HG02571 (cell line): ENCODE results near the gene DLL3.

Experiments used
- ATAC-seq: cut with Tn5 transposase; IDR thresholded peaks from one replicate; pipeline ENCODE4 v1.9.1; 2021; ENCODE audit warnings: mild to moderate bottlenecking, moderate library complexity; ENCODE audit not compliant: unreplicated experiment

DLL3 gene

DNA sequence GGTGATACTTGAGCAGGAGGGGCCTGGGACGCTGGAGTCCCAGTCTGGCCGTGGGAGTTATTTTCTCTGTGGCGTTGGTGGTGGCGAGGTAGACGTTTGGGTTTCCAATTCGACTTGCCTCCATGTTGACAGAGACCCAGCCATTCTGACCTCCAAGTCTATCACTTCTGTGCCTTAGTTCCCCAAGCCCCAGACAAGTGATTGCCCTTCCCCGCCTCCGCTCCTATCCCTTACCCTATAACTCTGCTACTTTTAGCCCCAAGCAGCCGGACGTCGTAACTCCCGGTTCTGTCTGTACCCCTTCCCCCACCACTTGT, 17.6 kb upstream of the DLL3 start:
- ATAC-seq, result no peak

DNA sequence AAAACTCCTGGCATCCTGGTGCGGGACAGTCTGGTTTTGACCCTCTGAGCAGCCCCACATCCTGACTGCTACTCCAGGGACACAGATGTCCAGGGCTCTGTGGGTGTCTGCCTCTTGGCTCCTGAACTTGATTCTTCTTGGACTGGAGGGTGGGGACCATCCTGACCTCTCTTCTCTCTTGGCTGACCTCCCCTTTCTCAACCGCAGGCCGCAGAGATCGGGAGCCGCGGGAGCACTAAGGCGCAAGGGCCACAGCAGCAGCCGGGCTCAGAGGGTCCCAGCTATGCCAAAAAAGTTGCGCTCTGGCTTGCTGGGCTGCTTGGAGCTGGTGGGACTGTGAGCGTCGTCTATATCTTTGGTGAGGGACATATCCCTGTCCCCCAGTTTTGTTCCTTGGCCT, 17.1 kb upstream of the DLL3 start:
- ATAC-seq, result no peak

DNA sequence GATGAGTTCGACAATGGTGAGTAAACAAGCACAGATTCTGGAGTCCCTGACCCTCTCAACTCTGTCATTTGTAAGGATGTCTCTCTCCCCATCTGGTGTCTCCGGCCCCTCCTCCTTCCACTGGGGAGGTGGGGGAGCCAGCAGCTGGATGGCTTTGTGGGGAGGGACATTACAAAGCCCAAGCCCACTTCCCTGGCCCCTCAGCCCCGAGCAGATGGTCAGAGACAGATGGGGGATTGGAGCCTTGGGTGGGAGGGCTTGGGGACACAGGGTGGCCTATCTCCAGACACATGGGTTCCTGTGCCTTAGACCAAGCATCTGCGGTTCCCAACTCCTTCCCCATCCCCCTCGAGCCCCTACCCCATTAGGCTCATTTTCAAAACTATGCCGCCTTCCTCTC, 15.6 kb upstream of the DLL3 start:
- no peak for ATAC-seq

DNA sequence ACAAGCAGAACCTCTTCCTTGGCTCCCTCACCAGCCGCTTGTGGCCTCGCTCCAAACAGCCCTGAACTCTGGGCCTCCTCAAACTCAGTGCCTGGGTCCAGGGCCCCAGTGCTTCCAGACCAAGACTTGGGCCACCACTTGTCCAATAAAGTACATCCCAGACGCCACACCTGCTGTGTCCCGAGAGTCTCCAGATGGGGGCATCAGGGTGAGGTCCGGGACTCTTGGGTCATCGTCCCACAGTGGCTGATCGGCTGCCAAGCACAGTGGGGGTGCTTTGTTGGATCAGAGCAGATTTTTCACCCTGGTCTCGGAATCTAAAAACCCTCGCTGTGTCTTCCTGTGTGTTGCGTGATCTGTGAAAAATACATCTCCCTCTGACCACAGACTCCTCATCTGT, 9.0 kb upstream of the DLL3 start:
- no peak for ATAC-seq

DNA sequence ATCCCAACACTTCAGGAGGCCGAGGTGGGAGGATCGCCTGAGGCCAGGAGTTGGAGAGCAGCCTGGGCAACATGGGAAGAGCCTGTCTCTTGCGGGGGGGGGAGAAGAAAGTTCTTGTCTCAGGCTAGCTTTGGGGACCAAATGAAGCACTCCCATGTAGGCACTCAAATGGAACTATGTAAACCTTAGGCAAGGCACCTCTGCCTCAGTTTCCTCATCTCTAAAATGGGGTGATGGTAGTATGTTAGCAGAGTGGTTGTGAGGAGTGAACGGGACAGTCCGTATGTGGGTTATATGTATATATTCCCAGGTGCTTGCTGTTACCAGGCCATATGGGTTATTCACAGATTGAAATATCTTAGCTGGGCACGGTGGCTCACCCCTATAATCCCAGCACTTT, 6.5 kb upstream of the DLL3 start:
- no peak for ATAC-seq

DNA sequence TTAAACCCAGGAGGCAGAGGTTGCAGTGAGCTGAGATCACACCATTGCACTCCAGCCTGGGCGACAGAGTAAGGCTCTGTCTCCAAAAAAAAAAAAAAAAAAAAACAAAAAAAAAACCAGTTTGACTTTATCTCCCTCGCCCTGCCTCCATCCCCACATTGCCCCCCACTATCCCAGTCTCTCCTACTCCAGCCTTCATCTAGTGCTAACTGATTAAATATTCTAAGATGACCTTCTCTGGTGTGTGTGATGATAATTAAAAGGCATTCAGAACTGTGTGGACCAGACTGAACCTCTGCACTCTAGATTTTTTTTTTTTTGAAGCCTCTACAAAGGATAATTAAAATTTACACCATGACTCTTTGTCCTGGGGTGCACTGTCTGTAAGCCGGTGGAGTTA, 6.0 kb upstream of the DLL3 start:
- no peak for ATAC-seq

DNA sequence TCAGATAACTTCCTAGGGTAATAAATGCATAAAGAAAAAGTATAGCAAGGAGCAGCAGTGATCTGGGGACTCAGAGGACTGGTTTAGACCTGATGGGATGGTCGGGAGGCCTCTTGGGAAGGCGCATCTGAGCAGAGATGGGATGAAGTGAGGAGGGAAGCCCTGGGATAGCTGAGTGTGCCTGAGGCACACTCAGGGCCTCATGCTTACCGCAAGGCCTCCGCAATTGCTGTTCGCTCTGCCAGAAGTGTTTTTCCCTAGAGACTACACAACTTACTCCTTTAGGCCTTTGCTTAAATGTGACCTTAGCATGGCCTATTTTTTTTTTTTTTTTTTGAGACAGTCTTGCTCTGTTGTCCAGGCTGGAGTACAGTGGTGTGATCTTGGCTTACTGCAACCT, 4.1 kb upstream of the DLL3 start:
- no peak for ATAC-seq

DNA sequence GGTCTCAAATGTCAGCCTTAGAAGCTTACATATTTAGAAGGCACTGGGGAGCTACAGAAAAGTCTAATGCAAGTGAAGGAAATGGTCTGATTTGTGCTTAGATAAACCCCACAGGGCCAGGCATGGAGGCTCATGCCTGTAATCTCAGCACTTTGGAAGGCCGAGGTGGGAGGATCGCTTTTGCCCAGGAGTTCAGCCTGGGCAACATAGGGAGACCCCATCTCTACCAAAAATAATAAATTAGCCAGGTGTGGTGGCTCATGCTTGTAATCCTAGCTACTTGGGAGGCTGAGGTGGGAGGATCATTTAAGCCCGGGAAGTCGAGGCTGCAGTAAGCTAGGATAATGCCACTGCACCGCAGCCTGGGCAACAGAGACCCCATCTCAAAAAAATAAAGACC, 2.7 kb upstream of the DLL3 start:
- ATAC-seq, result no peak

DNA sequence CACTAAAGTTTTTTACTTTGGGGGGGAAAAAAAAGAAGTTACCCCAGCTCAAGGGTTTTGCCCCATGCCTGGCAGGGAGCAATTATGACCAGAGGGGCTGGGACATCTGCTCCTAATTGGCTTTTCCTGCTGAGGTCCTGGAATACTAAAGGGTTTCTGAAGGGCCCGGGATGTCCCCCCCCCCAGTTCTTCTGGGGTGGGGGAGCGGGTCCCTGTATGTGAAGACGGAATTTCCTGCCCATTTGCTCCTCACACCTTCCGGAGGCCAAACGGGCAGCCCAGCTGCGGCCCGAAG, 1.1 kb upstream of the DLL3 start:
- ATAC-seq, result no peak

DNA sequence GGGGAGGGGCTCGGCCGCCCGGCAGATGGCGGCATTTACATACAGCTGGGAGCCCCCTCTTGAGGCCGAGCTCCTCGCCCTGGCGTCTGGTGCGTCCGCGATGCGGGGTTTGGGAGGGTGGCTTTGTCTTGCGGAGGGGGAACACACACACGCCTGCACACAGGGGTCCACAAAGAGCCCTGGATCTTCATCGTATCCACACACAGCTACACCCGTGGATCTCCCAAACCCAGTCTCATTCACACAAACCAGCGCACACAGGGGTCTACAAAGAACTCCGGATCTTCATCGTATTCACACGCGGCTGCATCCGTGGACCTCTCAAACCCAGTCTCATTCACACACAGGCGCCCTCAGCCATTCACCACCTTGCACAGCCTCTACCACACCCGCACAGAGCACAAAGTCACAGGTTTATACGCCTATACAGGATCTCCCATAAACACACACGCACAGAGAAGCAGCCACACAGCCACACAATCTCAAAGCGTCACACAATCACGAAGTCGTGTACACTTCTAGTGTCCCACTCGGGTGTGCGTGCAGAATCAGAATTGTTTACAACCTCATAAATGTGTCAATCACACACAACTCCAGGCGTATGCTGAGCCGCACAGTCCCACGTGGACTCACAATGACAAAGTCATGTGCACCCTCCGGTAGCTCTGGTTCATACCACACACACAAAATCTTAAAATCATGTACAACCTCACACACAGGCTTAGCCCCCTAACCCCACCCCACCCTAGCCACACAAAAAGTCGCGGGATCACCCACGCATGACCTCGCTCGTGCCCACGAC, 550 bp upstream of the DLL3 start:
- ATAC-seq, result no peak

DNA sequence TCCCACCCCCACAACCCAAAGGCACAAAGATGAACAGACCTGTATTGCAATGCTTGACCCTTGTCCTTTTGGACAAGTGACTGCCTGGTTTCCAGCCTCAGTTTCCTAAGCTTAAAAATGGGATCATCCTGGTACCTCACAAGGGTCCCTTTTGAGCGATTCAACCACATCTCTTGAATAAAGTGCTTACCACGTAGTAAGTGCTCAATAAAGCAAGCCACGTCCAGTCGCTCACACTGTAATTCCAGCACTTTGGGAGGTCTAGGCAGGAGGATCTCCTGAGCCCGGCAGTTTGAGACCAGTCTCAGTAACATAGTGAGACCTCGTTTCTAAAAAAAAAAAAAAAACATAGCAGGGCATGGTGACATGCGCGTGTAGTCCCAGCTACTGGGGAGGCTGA, 1.2 kb downstream of the DLL3 start:
- no peak for ATAC-seq

DNA sequence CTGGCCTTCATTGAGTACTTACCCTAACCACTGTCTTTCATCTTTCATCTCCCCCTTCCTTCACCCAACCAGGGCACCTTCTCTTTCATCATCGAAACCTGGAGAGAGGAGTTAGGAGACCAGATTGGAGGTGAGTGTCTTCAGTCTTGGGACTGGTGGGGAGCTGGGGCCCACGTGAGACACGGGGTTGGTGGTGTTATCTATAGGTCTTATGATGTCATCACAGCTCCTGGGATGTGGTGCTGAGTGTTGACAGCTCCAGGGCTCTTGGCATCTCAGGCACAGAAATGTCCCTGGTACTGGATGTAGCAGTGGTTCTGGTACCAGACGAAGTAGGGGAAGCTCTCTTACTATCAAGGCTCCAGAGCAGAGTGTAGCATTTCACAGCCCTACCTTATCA, 1.8 kb downstream of the DLL3 start:
- no peak for ATAC-seq

DNA sequence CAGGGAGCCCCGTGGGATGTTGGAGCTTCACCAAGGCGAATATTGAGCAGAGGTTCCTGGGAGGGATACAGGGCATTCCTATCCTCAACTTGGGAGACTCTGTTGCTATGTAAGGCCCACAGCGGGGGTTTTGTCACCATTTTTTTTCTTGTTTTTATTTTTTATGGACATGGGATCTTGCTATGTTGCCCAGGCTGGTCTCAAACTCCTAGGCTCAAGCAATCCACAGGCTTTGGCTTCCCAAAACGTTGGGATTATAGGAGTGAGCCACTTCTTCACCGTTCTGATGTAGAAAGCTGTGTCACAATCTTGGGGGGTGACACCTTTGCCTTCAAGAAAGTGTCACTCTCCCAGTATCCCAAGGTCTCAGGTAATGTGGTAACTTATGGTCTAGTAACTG, 2.6 kb downstream of the DLL3 start:
- ATAC-seq, result no peak

DNA sequence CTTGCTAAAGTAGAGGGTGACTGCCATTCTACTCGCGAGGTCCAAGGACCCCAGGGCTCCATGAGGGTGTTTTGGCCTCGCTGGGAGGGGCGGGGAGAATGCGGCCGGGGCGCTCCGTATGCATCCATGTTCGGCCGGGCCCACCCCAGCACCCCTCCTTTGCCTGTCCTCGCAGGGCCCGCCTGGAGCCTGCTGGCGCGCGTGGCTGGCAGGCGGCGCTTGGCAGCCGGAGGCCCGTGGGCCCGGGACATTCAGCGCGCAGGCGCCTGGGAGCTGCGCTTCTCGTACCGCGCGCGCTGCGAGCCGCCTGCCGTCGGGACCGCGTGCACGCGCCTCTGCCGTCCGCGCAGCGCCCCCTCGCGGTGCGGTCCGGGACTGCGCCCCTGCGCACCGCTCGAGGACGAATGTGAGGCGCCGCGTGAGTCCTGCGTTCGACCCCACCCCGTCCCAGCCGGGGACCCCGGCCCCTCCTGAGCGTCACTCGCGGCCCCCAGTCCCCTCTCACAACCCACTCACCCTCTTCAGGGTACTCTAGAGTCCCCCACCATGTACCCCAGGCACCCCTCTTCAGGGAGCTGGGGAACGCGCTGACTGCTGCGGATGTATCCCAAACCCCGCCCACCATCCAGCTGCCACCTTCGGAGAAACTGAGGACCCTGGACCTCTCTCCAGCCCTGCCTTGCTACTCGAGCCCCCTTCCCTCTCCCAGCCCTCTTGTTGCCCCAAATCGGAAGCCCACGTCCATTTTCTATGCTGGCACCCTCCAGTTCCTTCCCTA, 4.1 kb downstream of the DLL3 start:
- no peak for ATAC-seq

DNA sequence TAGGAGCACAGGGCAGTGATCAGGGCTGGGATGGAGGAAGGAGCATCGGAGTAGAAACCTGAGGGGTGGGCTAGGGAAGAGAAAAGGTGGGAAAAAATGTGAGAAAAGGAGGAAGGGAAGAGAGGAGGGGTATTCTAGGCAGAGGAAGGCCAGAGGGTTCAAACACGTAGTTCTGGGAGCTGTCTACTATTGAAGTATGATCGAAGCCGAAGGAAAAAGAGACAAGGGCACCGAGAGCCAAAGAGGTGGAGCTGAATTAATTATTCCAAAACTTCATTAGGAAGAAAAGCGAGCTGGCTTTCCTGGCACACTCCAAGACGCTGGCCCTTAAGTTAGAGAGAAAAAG, 7.8 kb downstream of the DLL3 start:
- no peak for ATAC-seq

DNA sequence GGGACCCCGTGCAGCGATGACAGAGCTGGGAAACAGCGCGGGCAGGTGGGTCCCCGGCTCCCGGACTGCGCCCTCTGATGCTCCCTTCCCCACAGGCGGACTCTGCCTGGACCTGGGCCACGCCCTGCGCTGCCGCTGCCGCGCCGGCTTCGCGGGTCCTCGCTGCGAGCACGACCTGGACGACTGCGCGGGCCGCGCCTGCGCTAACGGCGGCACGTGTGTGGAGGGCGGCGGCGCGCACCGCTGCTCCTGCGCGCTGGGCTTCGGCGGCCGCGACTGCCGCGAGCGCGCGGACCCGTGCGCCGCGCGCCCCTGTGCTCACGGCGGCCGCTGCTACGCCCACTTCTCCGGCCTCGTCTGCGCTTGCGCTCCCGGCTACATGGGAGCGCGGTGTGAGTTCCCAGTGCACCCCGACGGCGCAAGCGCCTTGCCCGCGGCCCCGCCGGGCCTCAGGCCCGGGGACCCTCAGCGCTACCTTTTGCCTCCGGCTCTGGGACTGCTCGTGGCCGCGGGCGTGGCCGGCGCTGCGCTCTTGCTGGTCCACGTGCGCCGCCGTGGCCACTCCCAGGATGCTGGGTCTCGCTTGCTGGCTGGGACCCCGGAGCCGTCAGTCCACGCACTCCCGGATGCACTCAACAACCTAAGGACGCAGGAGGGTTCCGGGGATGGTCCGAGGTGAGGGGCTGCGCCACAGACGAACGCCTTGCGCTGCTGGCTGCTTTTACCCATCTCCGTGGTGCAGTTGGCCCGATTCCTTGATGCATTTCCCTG, 8.4 kb downstream of the DLL3 start:
- ATAC-seq, result no peak

DNA sequence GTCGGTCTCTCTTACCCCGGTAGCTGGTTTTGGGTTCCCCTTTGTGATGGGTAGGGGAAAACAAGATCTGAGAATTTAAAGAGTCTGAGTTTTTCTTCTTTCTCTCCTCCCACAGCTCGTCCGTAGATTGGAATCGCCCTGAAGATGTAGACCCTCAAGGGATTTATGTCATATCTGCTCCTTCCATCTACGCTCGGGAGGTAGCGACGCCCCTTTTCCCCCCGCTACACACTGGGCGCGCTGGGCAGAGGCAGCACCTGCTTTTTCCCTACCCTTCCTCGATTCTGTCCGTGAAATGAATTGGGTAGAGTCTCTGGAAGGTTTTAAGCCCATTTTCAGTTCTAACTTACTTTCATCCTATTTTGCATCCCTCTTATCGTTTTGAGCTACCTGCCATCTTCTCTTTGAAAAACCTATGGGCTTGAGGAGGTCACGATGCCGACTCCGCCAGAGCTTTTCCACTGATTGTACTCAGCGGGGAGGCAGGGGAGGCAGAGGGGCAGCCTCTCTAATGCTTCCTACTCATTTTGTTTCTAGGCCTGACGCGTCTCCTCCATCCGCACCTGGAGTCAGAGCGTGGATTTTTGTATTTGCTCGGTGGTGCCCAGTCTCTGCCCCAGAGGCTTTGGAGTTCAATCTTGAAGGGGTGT, 9.1 kb downstream of the DLL3 start:
- ATAC-seq, result no peak

DNA sequence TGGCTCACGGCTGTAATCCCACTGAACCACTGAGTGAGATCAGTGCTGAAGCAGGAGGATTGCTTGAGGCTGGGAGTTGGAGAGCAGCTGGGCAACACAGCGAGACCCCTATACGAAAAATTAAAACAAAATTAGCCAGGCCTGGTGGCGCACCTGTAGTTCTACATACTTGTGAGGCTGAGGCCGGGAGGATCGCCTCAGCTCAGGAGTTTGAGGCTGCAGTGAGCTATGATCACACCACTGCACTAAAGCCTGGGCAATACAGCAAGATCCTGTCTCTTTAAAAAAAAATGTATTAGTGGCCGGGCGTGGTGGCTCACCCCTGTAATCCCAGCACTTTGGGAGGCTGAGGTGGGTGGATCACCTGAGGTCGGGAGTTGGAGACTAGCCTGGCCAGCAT, 9.9 kb downstream of the DLL3 start:
- no peak for ATAC-seq

DNA sequence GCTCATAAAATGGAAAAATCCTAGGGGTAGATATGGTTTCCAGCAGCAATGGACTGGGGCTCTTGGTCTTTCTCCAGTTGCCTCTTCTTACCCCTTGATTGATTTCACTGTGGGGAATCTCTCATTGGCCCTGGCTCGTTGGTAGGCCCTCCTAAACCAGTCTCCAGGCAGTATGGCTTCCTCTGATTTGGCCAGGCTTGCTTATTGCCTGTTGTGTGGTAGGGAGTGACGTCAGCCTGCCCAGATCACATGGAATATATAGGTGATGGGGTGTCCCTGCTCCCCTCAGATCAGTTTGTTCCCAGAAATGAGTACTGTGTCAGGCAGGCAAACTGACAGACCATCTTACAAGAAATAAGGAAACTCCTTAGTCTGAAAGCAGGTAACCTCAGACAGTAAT, 10.5 kb downstream of the DLL3 start:
- ATAC-seq, result no peak

DNA sequence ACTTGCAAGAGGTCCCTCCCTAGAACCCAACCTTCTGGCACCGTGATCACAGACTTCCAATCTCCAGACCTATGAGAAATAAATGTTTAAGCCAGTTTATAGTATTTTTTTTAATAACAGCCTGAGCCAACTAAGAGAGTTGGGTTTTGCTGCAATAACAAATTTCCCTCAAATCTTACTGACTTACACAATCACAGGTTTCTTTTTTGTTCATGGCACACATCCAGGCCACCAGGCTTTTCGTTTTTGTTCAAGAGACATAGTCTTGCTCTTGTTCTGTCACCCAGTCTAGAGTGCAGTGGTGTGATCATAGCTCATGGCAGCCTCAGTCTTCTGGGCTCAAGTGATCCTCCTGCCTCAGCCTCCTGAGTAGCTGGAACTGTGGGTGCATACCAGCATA, 14.2 kb downstream of the DLL3 start:
- ATAC-seq, result no peak

DNA sequence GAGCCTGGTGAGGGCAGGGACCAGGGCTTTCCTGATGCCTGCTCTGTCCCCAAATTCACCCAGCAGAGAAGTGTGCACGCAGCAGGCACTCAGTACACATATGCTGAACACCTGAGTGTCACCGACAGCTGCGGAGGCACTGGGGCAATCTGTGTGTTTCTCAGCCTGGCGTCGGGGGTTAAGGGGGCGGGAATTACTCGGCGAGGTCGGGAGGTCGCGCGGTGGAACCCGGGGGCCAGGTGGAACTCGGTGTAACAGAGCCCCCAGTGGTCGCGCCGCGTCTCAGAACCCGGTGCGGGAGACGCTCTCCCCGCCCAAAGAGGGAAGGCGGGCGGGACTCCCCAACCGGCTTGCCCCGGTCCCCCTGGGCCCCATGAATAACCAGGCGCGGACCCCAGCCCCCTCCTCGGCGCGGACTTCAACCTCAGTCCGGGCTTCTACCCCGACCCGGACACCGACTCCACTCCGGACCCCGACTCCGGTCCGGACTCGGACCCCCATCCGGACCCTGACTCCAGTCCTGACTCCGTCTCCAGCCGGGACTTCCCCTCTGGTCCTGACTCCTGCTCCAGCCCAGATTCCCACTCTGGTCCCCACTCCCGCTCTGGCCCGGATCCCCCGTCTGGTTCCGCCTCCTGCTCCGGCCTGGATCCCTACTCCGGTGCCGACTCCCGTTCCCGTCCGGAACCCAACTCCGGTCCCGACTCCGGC, 16.2 kb downstream of the DLL3 start, which contains the start of gene SELENOV:
SELENOV (plus strand) TSS at position 300 of the 711 bp plus-strand sequence; CDS start at position 374, 74 bp downstream.
- ATAC-seq, result no peak
